Adipocyte (in vitro differentiated cells): Measurements from ENCODE around the gene EPS15.
"Not testable (repeated sequence)": the region's sequence is repeated elsewhere in the genome, so short reads cannot be mapped to it uniquely, and the experiment has no call there.

Experiments used
- DNase-seq: peaks from one replicate; pipeline ENCODE4 v3.0.0-alpha.2; 2015; ENCODE audit warnings: low read depth
- H3K27me3 ChIP-seq: replicated peaks from 2 replicates; pipeline ENCODE4 v1.7.0; 2013; ENCODE audit warnings: mild to moderate bottlenecking, low read length, moderate library complexity; ENCODE audit not compliant: control insufficient read depth, insufficient read depth
- H3K36me3 ChIP-seq: 2 replicates; pipeline ENCODE4 v1.7.0; 2013; ENCODE audit warnings: low read length, mild to moderate bottlenecking, moderate library complexity; ENCODE audit not compliant: control insufficient read depth, insufficient read depth, severe bottlenecking
- H3K4me1 ChIP-seq: 2 replicates; pipeline ENCODE4 v1.7.0; 2013; ENCODE audit warnings: mild to moderate bottlenecking, low read length, moderate library complexity; ENCODE audit not compliant: control insufficient read depth, insufficient read depth
- H3K4me3 ChIP-seq: 2 replicates; pipeline ENCODE4 v1.7.0; 2013; ENCODE audit warnings: mild to moderate bottlenecking, low read length, moderate library complexity
- H3K9ac ChIP-seq: 2 replicates; pipeline ENCODE4 v1.7.0; 2013; ENCODE audit warnings: mild to moderate bottlenecking, low read length, moderate library complexity
- H3K9me3 ChIP-seq: 2 replicates; pipeline ENCODE4 v1.7.0; 2013; ENCODE audit warnings: mild to moderate bottlenecking, low read length, moderate library complexity; ENCODE audit not compliant: control insufficient read depth

Gene EPS15

DNA sequence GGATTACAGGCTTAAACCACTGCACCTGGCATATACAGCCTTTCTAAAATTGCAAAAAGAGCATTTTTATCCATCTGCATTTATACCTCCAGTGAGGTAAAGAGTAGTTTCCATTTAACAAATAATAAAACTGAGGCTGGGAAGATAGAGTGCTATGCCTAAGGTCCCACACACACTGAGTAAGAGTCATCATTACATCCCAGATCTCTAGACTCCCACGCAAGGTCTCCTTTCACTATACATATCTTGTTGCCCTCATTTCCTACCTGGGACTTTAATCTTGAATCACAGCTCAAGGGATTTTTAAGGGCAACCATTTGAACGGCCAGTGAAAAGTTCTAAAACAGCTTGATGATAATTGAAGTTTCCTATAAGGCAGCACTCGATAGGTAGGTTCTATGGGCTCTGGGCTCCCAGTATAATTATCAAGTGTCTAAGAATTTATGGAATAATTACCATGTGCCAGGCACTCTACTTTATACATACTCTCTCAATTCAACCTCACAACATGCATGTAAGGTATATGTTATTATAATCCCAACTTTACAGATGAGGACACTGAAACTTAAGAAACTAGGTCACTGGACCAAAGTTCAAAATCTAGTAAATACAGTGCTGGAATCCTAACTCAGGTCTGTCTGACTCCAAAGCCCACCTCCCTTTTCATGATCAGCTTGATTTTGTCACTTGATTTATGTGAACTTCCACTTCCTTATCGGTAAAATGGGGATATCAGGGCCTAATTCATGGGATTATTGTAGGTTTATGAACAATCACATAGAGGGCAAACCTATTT is 23.3 kb upstream of the EPS15 start:
- Histone ChIP-seq H3K4me1 (peaks cover 6% of the 10 kb centered on the region), H3K9ac (no peak overlapping the region), H3K36me3 (no peaks in the 10 kb centered on the region), H3K27me3 (no peaks in the 10 kb centered on the region), H3K4me3 (no peak overlapping the region), H3K9me3 (no peaks in the 10 kb centered on the region)
- no peak for DNase-seq

DNA sequence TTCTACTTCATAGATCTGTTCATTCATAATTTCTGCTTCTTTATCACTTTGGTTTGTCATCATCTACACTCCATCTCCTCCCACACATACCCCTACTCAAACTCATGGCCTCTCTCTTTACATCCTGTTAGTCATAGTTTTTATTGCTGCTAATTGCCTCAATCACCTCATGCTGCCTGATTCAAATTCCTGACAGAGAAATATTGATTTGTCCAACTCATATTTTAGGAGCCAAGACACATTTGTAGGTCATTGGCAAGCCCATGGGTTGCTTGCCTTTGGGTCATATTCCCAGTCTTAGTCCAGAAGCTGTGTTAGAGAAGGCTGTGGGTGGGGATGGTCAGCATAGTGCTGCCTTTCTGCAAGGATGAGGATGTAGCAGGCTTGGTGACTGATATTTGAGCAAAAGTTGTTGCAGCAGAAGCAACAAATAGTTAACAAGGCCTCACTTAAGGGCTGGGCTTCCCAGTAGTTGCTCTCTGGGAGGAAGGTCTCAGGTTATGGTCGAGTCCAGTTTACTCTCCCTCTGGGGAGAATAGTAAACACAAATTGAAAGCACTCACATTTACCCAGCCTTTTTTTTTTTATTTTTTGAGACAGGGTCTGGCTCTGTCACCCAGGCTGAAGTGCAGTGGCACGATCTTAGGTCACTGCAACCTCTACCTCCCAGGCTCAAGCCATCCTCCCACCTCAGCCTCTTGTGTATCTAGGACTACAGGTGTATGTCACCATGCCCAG is 22.4 kb upstream of the EPS15 start:
- Histone ChIP-seq H3K36me3 (no peaks in the 10 kb centered on the region), H3K4me1 (peaks cover 6% of the 10 kb centered on the region), H3K9me3 (no peaks in the 10 kb centered on the region), H3K9ac (no peak overlapping the region), H3K27me3 (no peaks in the 10 kb centered on the region), H3K4me3 (no peak overlapping the region)
- DNase-seq = no peak

DNA sequence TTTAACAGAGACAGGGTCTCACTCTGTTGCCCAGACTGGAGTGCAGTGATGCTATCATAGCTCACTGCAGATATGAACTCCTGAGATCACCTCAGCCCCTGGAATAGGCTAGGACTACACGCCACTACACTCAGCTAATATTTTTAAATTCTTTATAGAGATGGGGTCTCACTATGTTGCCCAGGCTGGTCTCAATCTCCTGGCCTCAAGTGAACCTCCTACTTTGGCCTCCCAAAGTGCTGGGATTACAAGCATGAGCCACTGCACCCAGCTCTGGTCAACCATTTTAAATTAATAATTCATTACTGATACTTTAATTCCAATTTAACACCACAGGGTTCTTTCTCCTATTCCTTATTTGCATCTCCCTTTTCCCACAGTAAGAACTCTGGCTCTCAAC is 18.5 kb upstream of the EPS15 start:
- H3K9ac ChIP-seq = no peak overlapping the region
- H3K4me1 ChIP-seq = peaks cover 13% of the 10 kb centered on the region

DNA sequence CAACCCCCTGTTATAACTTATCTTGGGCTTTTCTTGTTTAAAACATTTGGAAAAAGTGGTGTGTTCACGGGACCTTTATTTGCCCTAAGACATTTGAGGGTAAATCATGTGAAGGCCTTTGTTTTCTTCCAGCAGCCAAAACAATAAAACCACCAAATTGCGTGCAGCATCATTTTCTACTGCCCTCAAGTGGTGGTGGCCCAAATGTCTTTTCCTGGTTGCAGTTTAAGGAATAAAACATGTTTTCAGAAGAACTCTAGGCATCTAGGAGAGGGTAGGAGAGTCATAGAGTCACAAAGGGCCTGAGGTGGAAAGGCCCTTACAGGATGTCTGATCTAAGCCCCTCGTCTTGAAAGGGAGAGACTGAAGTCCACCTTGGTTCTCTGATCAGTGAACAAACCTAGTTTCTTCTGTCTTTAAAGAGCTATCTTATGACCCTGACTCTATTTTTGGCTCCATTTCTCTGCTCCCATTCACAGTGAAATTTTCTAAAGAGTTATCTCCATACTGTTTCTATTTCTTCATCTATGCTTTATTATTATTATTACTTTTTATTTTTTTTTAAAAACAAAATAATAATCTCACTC is 16.0 kb upstream of the EPS15 start:
- DNase-seq = peak; percentile 90
- H3K36me3 ChIP-seq = no peaks in the 10 kb centered on the region

More for the DNA sequence above, 18.5 kb upstream of the EPS15 start:
- no peak for DNase-seq
- Histone ChIP-seq H3K36me3 (no peaks in the 10 kb centered on the region), H3K9me3 (no peaks in the 10 kb centered on the region), H3K4me3 (no peak overlapping the region), H3K27me3 (no peaks in the 10 kb centered on the region)

DNA sequence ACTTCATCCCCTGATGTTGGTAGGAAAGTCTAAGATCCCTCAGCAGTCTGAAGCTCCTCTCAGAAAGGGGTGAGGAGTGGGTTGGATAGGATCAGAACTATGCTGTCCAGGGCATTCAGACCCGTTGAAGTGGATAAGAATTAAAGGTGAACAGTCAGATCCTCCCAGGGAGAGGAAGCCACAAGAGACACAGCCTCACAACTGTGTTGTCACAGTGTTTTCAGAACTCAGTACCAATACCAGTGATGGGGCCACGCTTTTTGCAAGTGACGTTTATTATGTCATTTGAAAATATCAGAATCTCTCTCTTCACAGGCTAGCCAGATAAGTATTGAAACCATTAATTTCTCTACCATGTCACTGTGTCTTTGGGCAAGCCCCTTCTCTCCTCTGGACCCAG is 15.4 kb upstream of the EPS15 start:
- Histone ChIP-seq H3K9me3 (no peaks in the 10 kb centered on the region), H3K36me3 (no peaks in the 10 kb centered on the region), H3K27me3 (no peaks in the 10 kb centered on the region), H3K4me3 (no peak overlapping the region), H3K9ac (peak overlapping the region; percentile 56), H3K4me1 (peaks cover 7% of the 10 kb centered on the region)
- no peak for DNase-seq

More for the DNA sequence above, 16.0 kb upstream of the EPS15 start:
- peaks cover 7% of the 10 kb centered on the region for H3K4me1 ChIP-seq
- no peaks in the 10 kb centered on the region for H3K9me3 ChIP-seq
- H3K4me3 ChIP-seq = no peak overlapping the region
- H3K9ac ChIP-seq = peak overlapping the region; percentile 56
- H3K27me3 ChIP-seq = no peaks in the 10 kb centered on the region

DNA sequence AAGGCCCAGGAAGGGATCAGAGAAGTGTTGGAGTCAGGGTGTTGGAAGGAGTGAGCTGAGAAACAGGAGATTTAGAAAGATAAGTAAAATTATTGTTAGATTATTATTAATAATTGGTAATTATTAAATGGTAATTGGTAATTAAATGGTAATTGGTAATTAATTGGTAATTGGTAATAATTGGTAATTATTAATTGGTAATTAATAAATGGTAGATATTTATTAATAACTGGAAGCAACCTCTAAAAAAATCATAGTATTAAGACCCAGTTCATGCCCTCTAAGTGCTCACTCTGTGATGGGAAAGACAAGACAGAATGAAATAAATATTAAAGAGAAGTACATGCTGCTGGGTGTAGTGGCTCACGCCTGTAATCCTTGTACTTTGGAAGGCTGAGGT is 13.8 kb upstream of the EPS15 start:
- no peaks in the 10 kb centered on the region for H3K9me3 ChIP-seq
- no peak overlapping the region for H3K9ac ChIP-seq
- no peaks in the 10 kb centered on the region for H3K36me3 ChIP-seq
- H3K4me1 ChIP-seq = peaks cover 7% of the 10 kb centered on the region
- no peak overlapping the region for H3K4me3 ChIP-seq
- H3K27me3 ChIP-seq = no peaks in the 10 kb centered on the region
- DNase-seq = no peak

DNA sequence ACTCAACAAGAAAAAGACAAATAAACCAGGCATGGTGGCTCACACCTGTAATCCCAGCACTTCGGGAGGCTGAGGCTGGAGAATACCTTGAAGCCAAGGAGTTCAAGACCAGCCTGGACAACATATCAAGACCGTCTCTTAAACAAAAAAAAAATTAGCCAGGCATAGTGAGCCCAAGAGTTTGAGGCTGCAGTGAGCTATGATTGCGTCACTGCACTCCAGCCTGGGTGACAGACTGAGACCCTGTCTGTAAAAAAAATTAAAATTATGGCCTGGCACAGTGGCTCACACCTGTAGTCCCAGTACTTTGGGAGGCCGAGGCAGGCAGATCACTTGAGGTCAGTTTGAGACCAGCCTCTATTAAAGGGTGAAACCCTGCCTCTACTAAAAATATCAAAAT is 11.4 kb upstream of the EPS15 start:
- not testable (repeated sequence) for H3K4me1 ChIP-seq, H3K27me3 ChIP-seq, H3K36me3 ChIP-seq, H3K9ac ChIP-seq, H3K9me3 ChIP-seq, DNase-seq, H3K4me3 ChIP-seq

DNA sequence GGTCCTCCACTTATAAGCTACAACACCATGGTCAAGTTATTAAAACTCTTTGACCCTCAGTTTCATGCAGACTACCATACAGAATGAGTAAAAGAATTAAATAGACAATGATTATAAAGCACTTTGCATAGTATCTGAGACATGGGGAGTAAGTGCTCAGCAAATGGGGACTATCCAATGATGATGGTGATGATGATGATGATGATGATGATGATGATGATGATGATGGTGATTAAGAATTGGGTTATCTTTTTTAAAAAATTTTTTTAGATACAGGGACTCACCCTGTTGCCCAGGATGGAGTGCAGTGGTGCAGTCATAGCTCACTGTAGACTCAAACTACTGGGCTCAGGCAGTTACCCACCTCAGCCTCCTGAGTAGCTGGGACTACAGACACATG is 8.1 kb upstream of the EPS15 start:
- Histone ChIP-seq H3K36me3 (no peaks in the 10 kb centered on the region), H3K9me3 (no peaks in the 10 kb centered on the region), H3K4me3 (no peak overlapping the region), H3K4me1 (no peaks in the 10 kb centered on the region), H3K9ac (no peak overlapping the region), H3K27me3 (no peaks in the 10 kb centered on the region)
- DNase-seq = no peak

DNA sequence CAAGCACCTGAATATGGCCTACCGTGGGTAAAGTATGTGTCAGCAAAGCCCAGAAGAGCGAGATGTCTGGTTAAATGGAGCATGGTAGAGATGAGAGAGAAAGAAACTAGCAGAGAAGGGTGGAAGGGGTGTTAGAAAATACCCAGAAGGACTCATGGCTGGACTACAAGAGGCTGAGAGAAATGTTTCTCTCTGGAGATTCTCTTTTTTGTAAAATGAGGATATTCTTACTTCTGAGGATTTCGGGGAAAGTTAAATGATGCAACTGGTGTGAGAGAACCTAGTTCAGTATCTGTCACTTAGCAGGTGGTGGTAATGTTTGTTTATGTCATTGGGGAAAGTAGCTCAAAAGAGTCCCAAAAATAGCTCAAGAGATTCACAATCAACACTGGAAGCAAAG is 7.2 kb upstream of the EPS15 start:
- no peaks in the 10 kb centered on the region for H3K9me3 ChIP-seq
- H3K4me3 ChIP-seq = no peak overlapping the region
- no peaks in the 10 kb centered on the region for H3K4me1 ChIP-seq
- no peaks in the 10 kb centered on the region for H3K27me3 ChIP-seq
- DNase-seq = no peak
- H3K9ac ChIP-seq = no peak overlapping the region
- H3K36me3 ChIP-seq = no peaks in the 10 kb centered on the region

DNA sequence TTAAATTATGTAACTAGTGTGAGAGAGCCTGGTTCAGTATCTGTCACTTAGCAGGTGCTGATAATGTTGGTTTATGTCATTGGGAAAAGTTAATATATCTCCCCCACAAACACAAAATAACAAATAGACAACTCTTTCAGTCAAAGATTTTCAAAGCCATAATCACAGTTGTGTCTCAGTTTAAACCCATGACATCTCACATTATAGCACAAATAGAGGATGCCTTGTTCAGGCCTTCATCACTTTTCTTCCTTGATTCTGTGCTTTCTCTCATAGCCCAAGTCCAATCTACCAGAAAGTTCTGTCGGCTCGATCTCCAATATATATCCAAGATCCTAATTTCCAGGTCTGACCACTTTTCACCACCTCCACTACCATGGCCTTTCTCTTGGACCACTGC is 6.2 kb upstream of the EPS15 start:
- no peak overlapping the region for H3K9ac ChIP-seq
- DNase-seq = no peak
- no peak overlapping the region for H3K4me3 ChIP-seq
- H3K4me1 ChIP-seq = peaks cover under 1% of the 10 kb centered on the region
- no peaks in the 10 kb centered on the region for H3K36me3 ChIP-seq
- no peaks in the 10 kb centered on the region for H3K9me3 ChIP-seq
- H3K27me3 ChIP-seq = no peaks in the 10 kb centered on the region

DNA sequence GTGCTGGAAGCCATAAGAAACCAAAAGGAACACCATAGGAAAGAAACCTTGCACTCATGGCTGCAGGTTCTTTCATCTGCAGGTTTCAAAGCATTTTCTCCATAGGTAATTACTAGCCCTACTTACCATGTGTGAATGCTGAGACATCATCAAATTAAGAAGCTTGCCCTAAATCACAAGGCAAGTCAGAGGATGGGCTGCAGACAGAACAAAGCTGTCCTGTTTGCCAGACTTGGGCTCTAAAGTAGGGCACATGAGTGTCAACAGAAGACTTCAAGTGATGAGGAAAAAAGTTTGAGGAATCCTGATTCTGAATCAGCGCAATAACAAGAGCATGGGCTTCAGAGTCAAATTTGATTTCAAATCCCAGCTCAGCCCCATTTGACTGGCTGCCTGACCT is 5.8 kb upstream of the EPS15 start:
- H3K27me3 ChIP-seq = no peaks in the 10 kb centered on the region
- peaks cover 5% of the 10 kb centered on the region for H3K4me1 ChIP-seq

More for the DNA sequence above, 5.8 kb upstream of the EPS15 start:
- no peaks in the 10 kb centered on the region for H3K36me3 ChIP-seq
- H3K9me3 ChIP-seq = no peaks in the 10 kb centered on the region
- no peak overlapping the region for H3K9ac ChIP-seq
- H3K4me3 ChIP-seq = no peak overlapping the region
- no peak for DNase-seq
